Stomach (tissue), 9 donors: Measurements from ENCODE around the gene CNRIP1. TPM values are rescaled to one million over a fixed set of nuclear protein-coding genes. Genes with fewer than 3 reads are reported as not detected.
"Not testable (repeated sequence)": the region's sequence is repeated elsewhere in the genome, so short reads cannot be mapped to it uniquely, and the experiment has no call there.

Experiments used
- DNase-seq, 2 donors: peaks; one replicate each; pipeline versions ENCODE4 v3.0.0 to v3.0.0-alpha.2; 2013 to 2019
- H3K27ac ChIP-seq, 5 donors: fragments of 200-600 bp in 4 of 5; sonication (generic) in 4 of 5; one replicate each; pipeline ENCODE4 v1.5.1; 2013 to 2019; ENCODE audit warnings: mild to moderate bottlenecking in 1 of 5, moderate library complexity in 1 of 5
- H3K27me3 ChIP-seq, 3 donors: fragments of 200-600 bp; sonication (generic); one replicate each; pipeline ENCODE4 v1.5.1; 2017 to 2019; ENCODE audit warnings: mixed run types in 1 of 3
- H3K36me3 ChIP-seq, 4 donors: fragments of 200-600 bp; sonication (generic); 1 replicate in 3 of 4; 2 replicates in 1 of 4; pipeline ENCODE4 v1.5.1; 2016 to 2019
- H3K4me1 ChIP-seq, 4 donors: fragments of 200-600 bp; sonication (generic); one replicate each; pipeline ENCODE4 v1.5.1; 2016 to 2019
- H3K4me3 ChIP-seq, 4 donors: fragments of 200-600 bp; sonication (generic) in 3 of 4; one replicate each; pipeline ENCODE4 v1.5.1; 2016 to 2019; ENCODE audit warnings: mild to moderate bottlenecking in 1 of 4
- H3K9me3 ChIP-seq, 4 donors: fragments of 200-600 bp; sonication (generic); one replicate each; pipeline ENCODE4 v1.5.1; 2016 to 2019
- CTCF ChIP-seq, 7 experiments: fragments of 450-650 bp in 4 of 7; fragments of 200-600 bp in 3 of 7; sonication (generic) in 3 of 7; IDR thresholded peaks; one replicate each; pipeline ENCODE4 v1.5.1; 2016 to 2019; ENCODE audit warnings: antibody characterized with exemption in 7 of 7, control low read depth in 2 of 7, mild to moderate bottlenecking in 1 of 7
- EP300 ChIP-seq: sonication (generic); formaldehyde crosslinking; IDR thresholded peaks from one replicate; pipeline ENCODE4 v1.6.1; 2017; ENCODE audit warnings: antibody characterized with exemption
- POLR2A ChIP-seq, 4 donors: fragments of 450-650 bp; IDR thresholded peaks; one replicate each; pipeline ENCODE4 v1.6.1; 2016; ENCODE audit warnings: antibody characterized with exemption in 4 of 4, control low read depth in 2 of 4, mild to moderate bottlenecking in 1 of 4, moderate library complexity in 1 of 4
- POLR2AphosphoS5 ChIP-seq, 3 donors: sonication (generic); formaldehyde crosslinking; IDR thresholded peaks; one replicate each; pipeline ENCODE4 v1.6.1; 2016; ENCODE audit warnings: antibody characterized with exemption in 3 of 3
- WGBS, 5 donors: extraction: QIAGEN DNeasy Blood & Tissue Kit in 3 of 5; methylation state at CpG; one replicate each; pipeline versions ENCODE4 v1.1.5 to v1.1.7; 2013 to 2018; 5-methylcytosine and 5-hydroxymethylcytosine counted together
- intact Hi-C: fragments of 100-400 bp; cut with DNase I; formaldehyde crosslinking; loops from one replicate; pipeline ENCODE4 v1.15.1; 2023; ENCODE audit warnings: low total_unique reads
- polyA plus RNA-seq, 3 donors: library from polyadenylated mRNA; stranded (reverse); fragments of 200-250 nt; gene quantifications; one replicate each; pipeline ENCODE4 v1.2.3, GENCODE V29; 2013
- total RNA-seq, 5 donors: library from RNA; depleted of rRNA; stranded (reverse); fragments of >200 nt; gene quantifications; one replicate each; pipeline versions ENCODE4 v1.1.0 to v1.2.3, GENCODE V29; 2014 to 2016
- donor health status: healthy with polysubstance abuse.
- donor health status: Bipolar disorder and iron deficiency.
- donor health status: healthy.

Gene CNRIP1
- total and polyA plus RNA-seq, 8 donors, result 6.2 to 107 (median 21.4) TPM; not detected in 1

GRCh38 chr2:68356599-68357239, 37.0 kb upstream of the CNRIP1 start:
- no peaks in the 10 kb centered on the region for H3K4me1 ChIP-seq

GRCh38 chr2:68352651-68353391, 33.1 kb upstream of the CNRIP1 start:
- 20 to 33% (median 24%) methylated on average over 2 of the region's 2 CpGs for WGBS, 5 donors
- Histone ChIP-seq H3K9me3 (peaks cover 0 to 4% (median 0%) of the 10 kb centered on the region in 4 donors), H3K36me3 (no peaks in the 10 kb centered on the region), H3K4me1 (no peaks in the 10 kb centered on the region), H3K4me3 (no peak overlapping the region), H3K27ac (no peak overlapping the region), H3K27me3 (no peaks in the 10 kb centered on the region)
- no peak for DNase-seq
- TF ChIP-seq EP300, result no peak
- no peak for TF ChIP-seq CTCF (IDR thresholded peaks at IDR 0.05)
- no peak for TF ChIP-seq POLR2AphosphoS5 (IDR thresholded peaks at IDR 0.05)
- no peak for TF ChIP-seq POLR2A (IDR thresholded peaks at IDR 0.05)
- intact Hi-C loops, result no loop called here

More at GRCh38 chr2:68356599-68357239, 37.0 kb upstream of the CNRIP1 start:
- Histone ChIP-seq H3K27me3 (no peaks in the 10 kb centered on the region), H3K9me3 (no peaks in the 10 kb centered on the region), H3K27ac (no peak overlapping the region), H3K36me3 (no peaks in the 10 kb centered on the region), H3K4me3 (no peak overlapping the region)
- WGBS, 5 donors, result 92 to 97% (median 95%) methylated on average over 4 of the region's 4 CpGs
- no peak for DNase-seq
- intact Hi-C loops, result no loop called here
- TF ChIP-seq POLR2A (IDR thresholded peaks at IDR 0.05) (no peak), POLR2AphosphoS5 (IDR thresholded peaks at IDR 0.05) (no peak), EP300 (no peak)

GRCh38 chr2:68351997-68352396, 32.2 kb upstream of the CNRIP1 start:
- H3K27ac ChIP-seq, result no peak overlapping the region
- no peak overlapping the region for H3K4me3 ChIP-seq
- no peaks in the 10 kb centered on the region for H3K36me3 ChIP-seq
- intact Hi-C loops, result no loop called here
- peaks cover 0 to 4% (median 0%) of the 10 kb centered on the region in 4 donors for H3K9me3 ChIP-seq
- WGBS, 5 donors, result 83 to 90% (median 87%) methylated on average over 5 to 6 of the region's 6 CpGs
- DNase-seq, result no peak
- TF ChIP-seq EP300 (no peak), POLR2A (IDR thresholded peaks at IDR 0.05) (no peak), POLR2AphosphoS5 (IDR thresholded peaks at IDR 0.05) (no peak), CTCF (IDR thresholded peaks at IDR 0.05) (no peak)
- no peaks in the 10 kb centered on the region for H3K27me3 ChIP-seq
- H3K4me1 ChIP-seq, result no peaks in the 10 kb centered on the region

GRCh38 chr2:68349091-68349490, 29.3 kb upstream of the CNRIP1 start:
- H3K4me1 ChIP-seq, H3K27me3 ChIP-seq, H3K4me3 ChIP-seq, H3K36me3 ChIP-seq, H3K27ac ChIP-seq, intact Hi-C loops, DNase-seq, H3K9me3 ChIP-seq: not testable (repeated sequence)
- WGBS, 5 donors, result 82 to 88% (median 85%) methylated on average over 4 of the region's 4 CpGs

GRCh38 chr2:68345129-68345875, 25.6 kb upstream of the CNRIP1 start:
- H3K4me3 ChIP-seq, result no peak overlapping the region
- H3K27ac ChIP-seq, result no peak overlapping the region
- intact Hi-C loops, result no loop called here
- no peak for TF ChIP-seq EP300
- TF ChIP-seq POLR2A (IDR thresholded peaks at IDR 0.05), result no peak
- no peak for TF ChIP-seq CTCF (IDR thresholded peaks at IDR 0.05)
- TF ChIP-seq POLR2AphosphoS5 (IDR thresholded peaks at IDR 0.05), result no peak
- no peaks in the 10 kb centered on the region for H3K4me1 ChIP-seq
- no peaks in the 10 kb centered on the region for H3K36me3 ChIP-seq
- H3K27me3 ChIP-seq, result peaks cover 0 to 14% (median 5%) of the 10 kb centered on the region in 3 donors
- H3K9me3 ChIP-seq, result peaks cover 0 to 4% (median 0%) of the 10 kb centered on the region in 4 donors
- DNase-seq, result no peak
- WGBS, 5 donors, result 73 to 79% (median 76%) methylated on average over 9 of the region's 9 CpGs
